Coronary artery (tissue), 2 donors: Measurements from ENCODE around the gene PTPRB.

Experiments used
- DNase-seq: peaks from one replicate; pipeline ENCODE4 v3.0.0-alpha.2; 2017; ENCODE audit warnings: low spot score
- H3K27ac ChIP-seq, 2 donors: fragments of 200-600 bp; sonication (generic); one replicate each; pipeline ENCODE4 v1.5.1; 2016 to 2019
- H3K4me3 ChIP-seq: fragments of 200-600 bp; sonication (generic); 2 replicates; pipeline ENCODE4 v1.5.1; 2016; ENCODE audit warnings: mild to moderate bottlenecking, moderate library complexity
- CTCF ChIP-seq: fragments of 200-600 bp; sonication (generic); IDR thresholded peaks from one replicate; pipeline ENCODE4 v1.5.1; 2019; ENCODE audit warnings: antibody characterized with exemption

PTPRB gene

GRCh38 chr12:70584332-70584731 is 52.9 kb downstream of the PTPRB start:
- H3K27ac ChIP-seq, result no peak overlapping the region
- TF ChIP-seq CTCF, result no peak
- H3K4me3 ChIP-seq, result no peak overlapping the region
- no peak for DNase-seq

DNA sequence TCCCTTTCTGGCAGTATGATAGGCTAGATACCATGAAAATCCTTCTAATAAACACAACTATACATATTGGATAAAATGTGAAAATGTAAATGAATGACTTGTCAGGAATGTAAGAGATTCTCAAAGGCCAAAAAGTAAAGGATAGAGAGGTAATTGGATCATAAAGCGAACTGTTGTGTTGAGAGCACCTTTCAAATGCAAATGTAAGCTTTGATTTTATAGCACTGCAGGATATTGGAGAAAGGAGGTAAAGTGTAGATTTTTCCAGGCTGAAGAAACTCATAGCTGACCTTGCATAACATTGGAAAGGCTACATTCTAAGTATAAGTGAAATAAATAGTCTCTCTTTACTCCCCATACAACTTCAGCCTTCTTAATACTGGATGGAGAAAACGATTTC is 54.0 kb downstream of the PTPRB start:
- DNase-seq, result no peak
- H3K4me3 ChIP-seq, result no peak overlapping the region
- no peak for TF ChIP-seq CTCF
- H3K27ac ChIP-seq, result no peak overlapping the region

GRCh38 chr12:70581208-70581607 is 56.0 kb downstream of the PTPRB start:
- Histone ChIP-seq H3K4me3 (no peak overlapping the region), H3K27ac (no peak overlapping the region)
- no peak for TF ChIP-seq CTCF
- no peak for DNase-seq

DNA sequence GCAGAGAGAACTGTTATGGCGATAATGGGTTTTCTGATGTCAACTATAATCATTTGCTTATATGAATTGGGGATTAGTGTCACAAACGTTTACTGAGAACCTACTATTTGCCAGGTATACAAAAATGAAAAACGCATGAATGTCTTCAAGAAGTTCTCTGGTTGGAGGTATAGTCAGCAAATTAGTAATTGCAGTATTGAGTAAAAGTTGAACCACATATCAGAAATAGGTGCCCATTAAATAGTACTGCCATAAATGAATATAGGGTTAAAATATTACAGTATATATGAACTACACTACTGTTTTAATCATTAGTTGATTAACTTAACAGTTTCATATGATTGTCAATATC is 60.0 kb downstream of the PTPRB start:
- no peak for TF ChIP-seq CTCF
- Histone ChIP-seq H3K4me3 (no peak overlapping the region), H3K27ac (no peak overlapping the region)
- DNase-seq, result no peak

DNA sequence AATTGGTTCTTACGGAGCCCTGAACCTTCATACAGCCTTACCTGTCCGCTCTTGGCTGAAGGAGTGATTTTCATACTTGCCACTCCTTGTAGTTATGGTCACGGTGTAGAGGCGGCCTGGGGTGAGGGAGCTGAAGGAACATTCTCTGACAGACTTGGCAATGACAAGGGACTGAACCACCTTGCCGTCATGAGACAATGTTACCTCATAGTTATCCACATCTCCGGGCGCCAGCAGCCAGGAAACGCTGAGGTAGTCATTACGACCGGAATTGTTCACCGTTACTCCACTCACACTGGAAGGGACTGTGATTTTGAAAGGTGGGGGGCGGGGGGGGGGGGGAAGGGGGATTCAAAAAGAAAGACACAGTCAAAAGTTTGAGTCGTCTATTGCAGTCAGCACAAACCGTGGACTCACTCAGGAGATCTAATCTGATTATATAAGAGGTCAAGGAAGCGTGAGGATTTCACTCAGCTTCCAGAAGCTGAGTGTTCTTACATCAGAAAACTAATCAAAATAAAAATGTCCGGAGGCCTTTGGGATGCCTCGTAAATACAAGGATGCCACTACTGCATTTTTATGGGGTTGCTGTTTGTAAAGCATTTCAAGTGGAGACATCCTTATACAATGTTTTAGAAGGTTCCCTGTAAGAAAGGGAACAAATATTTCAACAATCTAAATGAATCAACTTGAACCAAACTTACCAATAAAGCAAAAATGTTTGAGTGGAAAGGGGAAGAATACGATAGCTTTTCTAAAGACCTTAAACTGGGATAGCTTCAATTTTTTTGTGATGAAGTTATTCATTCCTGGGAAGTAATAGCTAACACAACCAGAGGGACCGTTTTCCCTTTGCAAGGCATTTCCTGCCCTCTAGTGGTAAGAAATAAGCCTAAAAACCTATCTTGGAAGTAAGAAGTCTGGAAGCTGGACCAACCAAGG is 60.6 kb downstream of the PTPRB start:
- H3K4me3 ChIP-seq, result no peak overlapping the region
- TF ChIP-seq CTCF, result peak; percentile 69
- H3K27ac ChIP-seq, result no peak overlapping the region
- no peak for DNase-seq

DNA sequence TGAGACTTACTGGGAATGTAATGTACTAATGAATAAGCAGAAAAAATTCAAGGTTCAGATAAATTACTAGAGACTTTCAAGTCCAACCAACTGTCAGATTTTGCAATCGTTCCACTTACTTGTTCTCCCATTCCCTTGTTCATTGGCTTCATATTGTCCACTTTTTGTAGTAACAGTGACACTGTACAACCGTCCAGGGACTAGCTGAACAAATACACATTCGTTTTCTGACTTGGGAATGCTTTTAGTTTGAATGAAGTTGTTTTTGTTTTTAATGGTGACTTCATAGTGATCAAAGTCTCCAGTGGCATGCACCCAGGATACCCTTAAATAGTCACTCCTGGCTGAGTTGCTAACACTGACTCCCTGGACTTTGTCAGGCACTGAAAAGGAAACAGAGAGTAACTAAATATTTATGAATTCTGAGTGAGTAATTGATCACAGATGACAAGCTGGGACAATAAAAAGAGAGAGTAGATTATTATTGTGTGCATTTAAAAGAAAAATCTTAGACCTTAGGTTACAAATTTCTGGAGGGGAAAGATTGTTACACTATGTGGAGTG is 65.4 kb downstream of the PTPRB start:
- Histone ChIP-seq H3K4me3 (no peak overlapping the region), H3K27ac (no peak overlapping the region)
- no peak for TF ChIP-seq CTCF
- DNase-seq, result no peak

DNA sequence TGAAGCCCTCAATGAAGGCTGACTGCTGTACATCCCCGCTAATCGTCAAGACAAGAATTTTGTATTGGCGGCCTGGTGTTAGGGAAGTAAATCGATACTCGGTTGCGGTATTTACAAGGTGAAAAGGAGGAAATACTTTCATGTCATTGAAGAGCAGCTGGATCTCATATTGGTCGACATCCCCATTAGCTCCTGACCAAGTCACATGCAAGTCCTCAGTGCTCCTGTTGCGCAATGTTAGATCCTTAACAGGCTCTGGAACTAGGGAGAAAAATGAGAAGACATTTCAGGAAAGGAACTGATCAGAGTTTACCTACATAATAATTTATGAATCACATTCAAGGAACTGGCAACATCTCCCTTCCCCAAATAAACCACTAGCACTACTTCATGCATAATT is 66.2 kb downstream of the PTPRB start:
- DNase-seq, result no peak
- Histone ChIP-seq H3K27ac (no peak overlapping the region), H3K4me3 (no peak overlapping the region)
- no peak for TF ChIP-seq CTCF
